NCI-H146 treated with DMSO at 0.1 percent for 48 hours (cell line): ENCODE measurements around the gene NDUFC1.
A peak's percentile ranks its signal among the peaks of the same experiment; 100 is the strongest.
"Not testable (repeated sequence)": the region's sequence is repeated elsewhere in the genome, so short reads cannot be mapped to it uniquely, and the experiment has no call there.

Source experiments
- DNase-seq: peaks from one replicate; lab custom pipeline; 2025; ENCODE audit not compliant: unreplicated experiment; lab: John Stamatoyannopoulos, UW

Gene NDUFC1

DNA sequence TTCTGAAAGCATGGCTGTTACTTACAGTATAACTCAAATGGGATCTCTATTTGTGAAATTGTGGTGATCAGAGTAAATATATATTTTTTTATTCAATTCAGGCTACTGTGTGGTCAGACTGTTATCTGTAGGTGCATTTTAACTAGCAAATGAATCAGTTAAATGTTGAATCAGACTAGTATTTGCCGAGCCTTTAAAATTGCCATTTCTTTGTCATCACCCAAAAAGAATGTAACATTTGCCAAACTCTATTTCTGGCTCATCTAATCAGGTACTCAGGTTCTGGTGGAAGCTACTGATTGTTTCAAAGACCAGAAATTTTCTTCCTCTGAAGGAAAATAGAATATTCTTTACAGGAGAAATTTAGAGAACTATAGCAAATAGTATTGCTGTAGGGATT is 2.7 kb downstream of the NDUFC1 start:
- DNase-seq = no peak

DNA sequence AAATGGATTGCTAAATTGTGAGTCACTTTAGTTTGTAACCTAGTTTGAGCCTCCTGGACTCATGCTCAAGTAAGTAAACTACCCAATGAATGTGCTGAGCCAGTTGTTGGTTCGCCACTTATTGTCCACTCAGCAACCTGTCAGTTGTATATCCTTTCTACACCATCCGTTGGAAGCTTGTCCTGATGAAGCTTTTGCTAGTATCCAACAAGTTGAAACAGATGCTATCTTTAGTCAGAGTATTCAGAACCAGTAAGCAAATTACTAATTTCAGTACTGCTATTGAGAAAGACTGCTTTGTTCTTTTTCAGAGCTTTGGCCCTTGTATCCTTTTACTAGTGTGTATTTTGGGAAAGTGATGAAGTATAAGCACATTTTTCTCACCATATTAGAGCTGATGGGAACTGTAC is 5.3 kb downstream of the NDUFC1 start:
- DNase-seq = no peak

DNA sequence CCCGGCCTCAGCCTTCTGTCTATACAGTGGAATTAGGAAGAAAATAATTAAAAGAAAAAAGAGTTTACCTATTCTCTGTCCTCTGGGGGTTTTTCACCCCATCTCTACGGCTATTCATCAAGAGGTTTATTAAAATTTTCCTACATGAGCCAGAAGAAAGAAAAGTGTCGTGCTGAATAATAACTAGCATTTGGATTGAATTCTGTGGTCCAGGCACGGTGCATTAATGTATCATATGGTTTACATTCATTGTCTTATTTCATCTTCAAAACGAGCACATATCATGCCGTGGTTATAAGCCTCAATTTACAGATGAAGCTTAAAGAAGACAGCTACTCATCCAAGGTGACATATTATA is 6.4 kb downstream of the NDUFC1 start:
- DNase-seq = no peak

DNA sequence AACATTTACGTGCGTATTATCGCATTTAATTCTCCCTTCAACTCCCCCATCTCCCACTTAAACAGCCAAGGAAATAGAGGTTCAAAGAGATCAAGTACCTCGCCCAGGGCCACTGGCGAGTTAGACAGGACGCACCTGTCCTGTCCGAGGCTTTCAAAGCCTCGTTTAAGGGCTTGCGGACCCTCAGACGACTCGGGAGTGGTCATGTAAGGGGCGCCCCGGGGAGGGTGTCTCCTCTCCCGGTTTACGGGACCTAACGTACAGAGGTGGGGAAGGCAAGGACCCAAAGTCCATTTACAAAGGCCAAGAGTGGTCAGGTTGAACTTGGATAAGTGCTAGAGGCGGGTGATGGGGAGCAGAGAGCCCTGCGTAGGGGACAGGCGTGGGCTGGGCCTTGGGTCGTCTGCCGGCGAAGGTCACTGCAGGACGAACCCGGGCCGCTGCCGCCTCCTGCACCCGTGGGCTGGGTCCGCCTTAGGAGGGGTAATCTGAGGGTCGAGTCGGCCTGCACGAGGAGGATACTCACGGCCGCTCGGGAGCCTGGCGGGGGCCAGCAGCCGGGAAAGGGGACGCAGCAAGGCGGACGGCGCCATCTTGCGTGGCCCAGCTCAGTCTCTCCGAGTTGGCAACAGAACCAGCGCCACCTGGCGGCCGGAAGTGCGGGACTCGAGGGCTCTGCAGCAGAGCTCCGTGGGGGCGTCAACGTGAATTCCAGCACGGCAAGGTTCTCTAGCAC is 6.9 kb downstream of the NDUFC1 start:
- peak; percentile 65 for DNase-seq

DNA sequence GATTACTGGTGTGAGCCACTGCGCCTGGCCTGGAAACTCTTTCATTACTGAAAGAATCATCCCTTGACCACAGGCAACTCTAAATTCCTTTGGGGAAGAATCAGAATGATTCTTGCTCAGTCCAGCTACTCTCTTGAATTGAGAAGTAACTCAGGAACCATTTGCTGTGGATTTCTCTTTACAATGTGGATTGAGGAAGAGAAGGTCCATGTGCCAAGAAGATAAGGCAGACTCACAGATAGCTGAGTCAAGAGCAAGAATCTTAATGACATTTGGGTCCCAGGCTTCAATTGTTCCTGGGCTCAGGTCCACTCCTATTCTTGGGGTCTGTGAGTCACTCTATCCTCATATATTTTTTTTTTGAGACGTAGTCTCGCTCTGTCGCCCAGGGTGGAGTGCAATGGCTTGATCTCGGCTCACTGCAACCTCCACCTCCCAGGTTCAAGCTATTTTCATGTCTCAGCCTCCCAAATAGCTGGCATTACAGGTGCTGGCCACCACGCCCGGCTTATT is 16.0 kb downstream of the NDUFC1 start:
- DNase-seq = no peak

DNA sequence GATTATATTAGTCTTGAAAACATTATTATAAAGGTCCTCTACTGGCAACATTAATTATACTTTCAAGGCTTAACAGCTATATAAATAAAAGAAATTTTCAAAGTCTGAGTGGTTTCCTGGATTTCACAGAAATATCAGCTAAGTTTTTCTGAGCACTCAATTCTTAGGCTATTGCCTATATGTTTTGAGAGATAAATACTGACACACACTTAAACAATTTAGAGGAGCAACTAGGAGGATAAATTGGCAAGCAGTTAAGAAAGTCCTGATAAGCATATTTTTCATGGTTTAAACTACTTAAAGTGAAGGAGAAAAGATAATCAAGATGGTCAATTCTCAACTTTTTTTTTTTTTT is 19.6 kb downstream of the NDUFC1 start:
- no peak for DNase-seq

DNA sequence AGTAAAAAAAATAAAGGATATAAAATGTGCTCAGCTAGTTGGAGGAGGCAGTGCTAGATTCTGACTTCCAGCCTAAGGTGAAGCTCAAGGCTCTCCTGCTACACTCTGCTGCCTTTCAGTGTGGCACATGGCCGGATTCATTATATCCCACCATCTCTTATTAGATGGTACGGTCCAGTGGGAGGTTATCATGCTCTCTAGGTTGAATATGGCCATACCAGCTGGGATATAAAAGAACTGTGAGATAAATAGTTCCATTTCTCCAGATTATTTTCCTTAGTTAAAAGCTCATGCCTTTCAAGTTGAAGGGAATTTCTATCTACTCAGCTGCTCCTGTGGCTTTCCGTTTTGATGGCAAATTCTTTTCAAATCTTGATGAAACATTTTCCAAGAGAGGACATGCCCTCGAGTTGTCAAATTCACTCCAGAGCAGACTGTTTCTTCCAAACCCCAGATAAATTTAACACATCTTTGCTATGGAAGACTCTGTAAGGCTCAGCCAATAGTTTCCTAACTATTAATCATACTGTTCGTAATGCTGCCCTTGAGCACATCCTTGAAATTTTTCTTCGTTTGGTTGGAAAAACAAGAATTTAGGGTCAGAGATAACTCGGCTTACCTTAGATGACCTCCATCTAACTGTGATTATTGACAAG is 20.1 kb downstream of the NDUFC1 start:
- no peak for DNase-seq

DNA sequence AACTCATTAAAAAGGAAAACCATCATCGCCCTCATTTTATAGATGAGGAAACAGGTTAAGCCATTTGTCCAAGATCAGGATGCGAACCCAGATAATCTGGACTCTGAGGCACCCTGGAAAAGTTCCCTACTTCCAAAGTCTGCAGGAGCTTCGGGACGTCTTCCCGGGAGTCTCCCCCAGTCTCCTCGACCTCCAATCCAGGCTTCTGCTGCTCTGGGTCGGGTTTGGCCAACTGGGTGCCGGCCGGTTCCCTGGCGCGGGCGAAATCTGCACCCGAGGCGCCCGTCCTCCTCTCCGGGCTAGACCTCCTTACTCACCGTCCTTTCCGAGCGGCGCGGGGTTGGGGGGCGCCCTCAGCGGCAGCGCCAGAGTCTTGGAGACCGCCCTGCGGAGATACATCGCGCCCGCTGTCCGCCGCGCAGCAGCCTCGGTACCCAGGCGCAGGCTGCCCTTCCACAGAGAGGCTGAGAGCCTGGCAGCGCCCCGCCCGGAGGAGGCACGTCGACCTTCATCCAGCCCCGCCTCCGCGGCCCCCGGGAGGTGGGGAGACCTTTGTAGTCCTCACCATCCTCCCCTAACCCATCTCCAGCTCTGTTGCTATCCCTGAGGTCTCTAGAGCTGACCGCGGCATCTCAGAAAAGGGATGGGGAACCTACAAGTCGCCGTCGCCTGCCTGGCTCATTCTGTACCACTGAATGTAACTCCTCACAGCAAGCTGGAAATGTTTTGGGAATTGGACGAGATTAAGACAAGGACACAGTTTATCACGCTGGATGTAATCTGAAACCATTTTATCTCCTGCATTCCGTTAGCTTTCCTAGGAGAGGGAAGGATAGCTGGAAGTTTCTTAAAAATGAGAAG is 22.3 kb downstream of the NDUFC1 start, which contains the start of gene MGARP:
Gene MGARP, minus strand, starts transcription at position 466 of the 861 bp plus-strand sequence. Its CDS starts 67 bp downstream, at position 399.
- DNase-seq = no peak

DNA sequence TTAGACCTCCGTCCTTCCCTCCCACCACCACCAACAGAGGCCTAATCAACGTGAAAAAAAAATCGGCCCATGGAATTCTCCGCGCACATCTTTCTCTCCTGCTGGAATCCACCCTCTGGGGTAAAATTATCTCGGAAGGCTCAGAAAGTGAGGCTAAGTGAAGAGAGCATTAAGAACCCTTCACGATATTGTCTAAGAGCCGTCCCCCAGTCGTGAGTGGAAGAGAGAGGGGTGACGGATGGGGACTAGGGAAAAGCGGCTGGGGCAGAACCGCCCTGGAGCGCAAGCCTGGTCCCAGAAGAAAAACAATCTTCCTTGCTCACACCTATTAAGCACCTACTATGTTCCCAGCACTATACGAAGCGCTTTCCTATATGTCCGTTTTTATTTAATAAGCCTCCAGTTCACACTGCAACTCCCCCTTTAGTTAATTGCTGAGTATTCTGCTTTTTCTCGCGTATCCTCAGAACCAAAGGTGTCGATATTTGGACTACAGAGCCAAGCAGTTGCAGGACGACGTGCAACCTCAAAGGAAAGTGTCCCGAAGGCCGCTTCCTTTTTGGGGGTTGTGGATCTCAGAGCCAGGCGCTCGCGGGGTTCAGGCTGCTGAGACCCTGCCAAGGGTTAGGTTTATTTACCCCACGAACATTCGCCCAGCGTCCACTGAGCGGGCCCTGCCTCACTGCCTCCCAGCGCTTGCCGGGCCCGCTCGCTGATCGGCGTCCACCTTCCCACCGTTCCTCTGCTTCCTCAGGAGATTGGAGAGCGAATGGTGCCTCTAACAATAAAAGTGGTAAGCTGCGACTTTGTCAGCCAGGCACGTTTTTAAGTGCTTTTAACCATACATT is 23.1 kb downstream of the NDUFC1 start:
- no peak for DNase-seq

DNA sequence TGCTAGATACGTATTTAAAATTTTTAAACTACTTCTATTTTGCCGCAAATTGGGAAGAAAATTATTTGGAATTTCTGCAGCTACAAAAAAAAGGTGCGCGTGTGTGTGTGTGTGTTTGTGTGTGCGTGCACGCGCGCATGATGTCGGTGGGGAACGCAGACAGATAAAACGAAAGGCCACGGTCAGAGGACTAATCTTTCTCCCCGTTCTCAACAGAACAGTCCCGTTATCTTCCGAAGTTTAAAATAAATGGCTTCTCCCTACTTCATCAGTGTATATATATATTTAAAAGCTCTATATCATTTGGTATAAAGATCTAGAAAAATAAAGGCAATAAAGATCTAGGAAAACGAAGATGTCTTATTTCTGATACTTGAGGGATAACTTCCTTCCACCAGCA is 23.8 kb downstream of the NDUFC1 start:
- DNase-seq = no peak

DNA sequence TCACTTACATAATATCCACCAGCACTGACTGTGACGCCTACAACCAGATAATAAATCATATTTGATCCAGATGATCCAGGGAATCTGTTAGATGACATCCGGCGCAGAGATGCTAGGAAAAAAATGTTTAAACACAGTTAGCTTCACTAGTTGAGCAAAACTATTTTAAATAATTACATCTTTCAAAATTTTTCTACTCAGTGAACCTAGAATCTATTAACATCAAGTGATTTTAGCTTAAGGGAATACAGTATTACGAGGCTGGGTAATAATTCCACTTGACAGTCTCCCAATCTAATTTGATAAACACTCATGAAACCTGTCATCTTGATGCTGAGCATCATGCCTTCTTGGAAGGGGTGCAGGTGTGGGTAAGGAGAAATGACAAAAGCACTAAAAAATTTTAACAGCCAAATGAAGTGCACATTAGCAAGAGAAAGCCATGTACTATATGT is 27.0 kb downstream of the NDUFC1 start:
- DNase-seq = no peak

DNA sequence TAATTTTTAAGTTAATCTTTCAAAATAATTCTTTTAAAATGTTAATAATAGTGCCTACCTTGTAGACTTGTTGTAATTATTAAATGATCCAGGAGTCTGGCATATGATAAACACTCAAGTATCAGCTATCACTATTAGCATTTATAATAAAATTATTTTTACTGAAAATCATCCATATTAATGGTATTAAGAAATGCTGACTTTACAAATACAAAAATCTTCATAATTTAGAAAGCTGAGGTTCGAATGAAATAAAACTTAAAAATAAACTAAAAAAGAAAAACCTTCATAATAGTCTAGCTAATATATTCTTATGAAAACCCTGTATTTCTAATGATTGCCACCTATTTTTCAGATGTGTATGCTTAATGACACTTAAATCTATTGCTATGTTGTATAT is 27.5 kb downstream of the NDUFC1 start:
- DNase-seq = no peak

DNA sequence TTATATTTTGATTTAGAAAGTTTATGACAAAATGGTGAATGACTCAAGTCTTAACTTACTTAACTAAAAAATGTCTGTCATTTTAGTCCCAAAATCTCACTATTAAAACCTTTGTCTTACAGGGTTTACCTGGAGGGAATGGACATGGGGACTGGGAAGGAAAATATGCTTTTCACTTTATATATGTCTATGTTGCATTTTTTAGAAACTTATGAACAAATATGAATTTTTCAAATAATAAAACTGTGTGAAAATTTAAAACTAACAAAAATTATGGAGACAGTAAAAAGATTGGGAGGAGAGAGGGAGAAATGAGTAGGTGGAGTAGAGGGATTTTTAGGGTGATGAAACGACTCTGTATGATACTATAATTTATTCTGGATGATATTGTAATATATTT is 28.4 kb downstream of the NDUFC1 start:
- DNase-seq = no peak

DNA sequence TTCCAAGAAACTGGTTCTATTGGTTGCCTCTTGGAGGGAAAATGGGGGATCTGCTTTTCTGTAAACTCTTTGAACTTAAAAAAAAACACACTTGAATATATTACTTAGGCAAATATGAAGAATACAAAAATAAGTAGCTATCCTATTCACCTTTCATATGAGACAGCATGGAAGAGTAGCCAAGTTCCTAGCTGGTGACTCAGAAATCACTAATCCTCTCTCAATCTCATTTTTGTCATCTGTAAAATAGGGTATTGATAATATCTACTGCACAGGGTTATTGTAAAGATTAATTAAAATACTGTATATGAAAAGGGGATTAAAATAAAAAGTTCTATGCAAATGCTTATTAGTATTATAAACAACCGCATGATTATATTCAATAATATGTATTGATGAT is 35.0 kb downstream of the NDUFC1 start:
- DNase-seq = no peak

DNA sequence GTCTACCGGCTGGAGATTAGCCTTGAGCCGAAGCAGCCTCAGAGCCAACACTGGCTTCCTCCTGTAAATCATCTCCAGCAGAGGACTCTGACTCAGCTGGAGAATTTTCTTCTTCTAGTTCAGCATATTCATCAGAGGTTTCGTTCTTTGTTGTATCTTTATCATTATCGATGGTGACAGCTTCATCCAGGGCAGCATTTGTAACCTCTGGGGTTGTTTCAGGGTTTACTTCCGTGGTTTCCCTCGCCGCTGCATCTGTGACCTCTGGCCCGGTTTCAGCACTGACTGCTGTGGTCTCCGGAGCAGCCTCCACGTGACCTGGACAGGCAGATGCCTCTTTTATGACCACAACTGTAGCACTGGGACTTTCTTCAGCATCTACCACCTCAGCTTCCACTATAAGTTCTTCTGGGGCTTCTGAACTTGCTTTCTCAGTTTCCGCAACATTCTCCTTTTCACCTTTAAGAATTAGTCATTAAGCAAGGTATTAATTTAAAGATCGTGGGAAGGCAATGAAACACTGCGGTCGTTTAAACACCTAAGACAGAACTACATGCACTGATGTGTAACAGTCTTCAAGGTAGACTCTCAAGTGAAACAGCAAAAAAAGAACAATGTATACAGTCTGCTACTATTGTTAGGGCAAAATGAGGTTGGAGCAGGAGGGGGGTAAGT is 35.6 kb downstream of the NDUFC1 start:
- peak; percentile 40 for DNase-seq

DNA sequence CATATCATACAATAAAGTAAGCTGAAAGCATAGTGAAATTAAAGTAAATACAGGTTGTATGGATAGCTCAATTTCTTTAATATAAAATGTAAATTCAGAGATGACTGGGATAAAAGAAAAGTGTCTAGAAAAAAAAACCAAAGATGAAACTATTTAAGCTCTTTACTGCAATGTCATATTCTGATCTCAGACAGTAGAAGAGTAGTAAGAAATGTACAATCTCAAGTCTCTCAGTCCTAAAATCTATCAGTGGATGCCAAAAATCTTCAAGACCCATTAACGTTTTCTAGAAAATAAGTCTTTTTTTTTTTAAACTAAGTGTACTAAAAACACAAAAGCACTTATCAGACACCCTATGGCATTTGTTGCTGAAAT is 36.1 kb downstream of the NDUFC1 start:
- DNase-seq = no peak

DNA sequence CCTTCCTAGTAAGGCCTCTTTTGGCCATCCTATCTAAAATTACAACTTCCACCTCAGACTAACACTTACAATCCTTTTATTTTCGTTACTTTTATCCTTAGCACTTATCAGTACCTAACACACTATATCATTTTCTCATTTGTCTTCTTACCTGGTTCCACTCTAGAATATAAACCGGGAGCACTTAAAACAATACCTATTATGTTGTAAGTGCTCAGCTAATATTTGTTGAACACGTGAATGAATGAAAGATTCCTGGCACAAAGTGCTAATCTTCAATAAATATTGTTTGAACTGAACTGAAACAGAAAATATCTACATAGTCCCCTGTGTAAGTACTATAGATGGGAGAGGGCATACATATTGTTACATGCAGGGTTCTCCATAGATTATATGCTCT is 36.6 kb downstream of the NDUFC1 start:
- peak; percentile 27 for DNase-seq

DNA sequence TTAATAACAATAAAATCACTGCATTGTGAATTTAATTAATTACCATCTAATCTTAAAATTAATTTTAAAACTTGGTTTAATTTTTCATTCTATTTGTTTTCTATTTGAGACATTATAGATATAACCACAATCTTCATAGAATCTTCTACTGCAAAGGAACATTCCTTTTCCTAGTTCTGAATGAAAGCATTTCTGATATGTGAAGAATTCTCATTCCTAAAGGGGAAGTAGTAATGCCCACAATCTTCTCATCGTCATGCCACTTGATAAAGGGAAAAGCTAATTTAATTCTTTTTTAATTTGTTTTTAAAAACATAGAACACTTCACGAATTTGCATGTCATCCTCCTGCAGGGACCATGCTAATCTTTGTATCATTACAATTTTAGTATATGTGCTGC is 45.9 kb downstream of the NDUFC1 start:
- no peak for DNase-seq

DNA sequence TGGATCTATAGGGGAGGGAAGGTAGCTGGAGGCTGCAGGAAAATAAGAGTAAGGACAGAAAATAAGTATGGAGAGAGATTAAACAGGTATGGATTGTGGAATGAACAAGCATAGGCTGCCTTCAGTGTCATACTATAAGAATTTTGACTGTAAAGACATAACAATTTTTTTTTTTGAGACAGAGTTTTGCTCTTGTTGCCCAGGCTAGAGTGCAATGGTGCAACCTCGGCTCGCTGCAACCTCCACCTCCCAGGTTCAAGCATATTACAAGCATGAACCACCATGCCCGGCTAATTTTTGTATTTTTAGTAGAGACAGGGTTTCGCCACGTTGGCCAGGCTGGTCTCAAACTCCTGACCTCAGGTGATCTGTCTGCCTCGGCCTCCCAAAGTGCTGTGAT is 46.7 kb downstream of the NDUFC1 start:
- DNase-seq = not testable (repeated sequence)

DNA sequence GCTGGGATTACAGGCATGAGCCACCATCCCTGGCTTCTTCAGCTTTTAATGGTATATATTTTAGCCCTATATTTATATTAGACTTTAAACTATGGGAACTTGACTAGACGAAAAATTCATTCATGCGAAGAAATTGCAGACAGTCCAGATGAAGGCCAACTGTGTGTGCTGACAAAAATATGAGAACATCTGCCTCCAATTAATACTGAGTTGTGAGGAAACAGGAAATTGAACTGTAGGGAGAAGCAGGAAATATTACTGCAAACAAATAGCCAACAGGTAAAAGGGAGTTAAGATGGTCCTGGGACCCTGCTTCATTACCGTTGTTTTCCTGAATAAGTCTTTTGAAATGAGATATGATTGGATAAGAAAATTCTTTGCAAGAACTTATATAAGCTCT is 48.6 kb downstream of the NDUFC1 start:
- DNase-seq = no peak
